ENCODE results near the gene SFTPA2.
"Not testable (repeated sequence)": the region's sequence is repeated elsewhere in the genome, so short reads cannot be mapped to it uniquely, and the experiment has no call there.

DNA sequence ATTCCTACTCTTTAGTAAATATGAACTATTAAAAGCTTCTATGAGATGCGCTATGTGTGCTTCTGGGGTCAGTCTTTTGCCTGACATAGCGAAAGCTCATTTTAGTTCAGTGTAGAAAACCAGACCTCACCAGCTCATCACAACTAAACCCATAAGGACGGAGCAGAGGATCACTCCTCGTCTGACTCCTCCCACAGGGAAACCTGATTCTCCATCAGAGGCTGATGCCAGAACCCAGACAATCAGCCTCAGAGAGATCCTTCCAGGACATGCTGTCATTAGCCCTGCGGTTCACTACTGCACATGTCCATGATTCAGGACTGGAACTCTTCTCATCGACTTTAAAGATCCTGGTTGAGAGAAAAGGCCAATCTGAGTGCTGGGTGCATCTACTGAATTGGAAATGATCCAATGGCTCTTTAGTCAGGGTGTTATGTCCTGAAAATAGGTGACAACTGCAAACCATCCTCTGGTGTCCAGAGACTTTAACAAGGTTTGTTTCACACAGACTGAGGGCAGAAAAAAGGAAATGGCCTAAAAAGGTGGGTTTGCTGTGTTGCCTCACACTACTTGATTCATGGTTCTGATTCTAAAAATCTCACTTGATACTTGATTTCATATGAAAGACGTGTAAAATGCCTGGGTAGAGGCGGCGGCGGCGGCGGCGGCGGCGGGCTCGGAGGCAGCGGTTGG, 48.2 kb downstream of the SFTPA2 start, which contains the start of gene EIF5AL1:
- TF ChIP-seq, protein P1, sequence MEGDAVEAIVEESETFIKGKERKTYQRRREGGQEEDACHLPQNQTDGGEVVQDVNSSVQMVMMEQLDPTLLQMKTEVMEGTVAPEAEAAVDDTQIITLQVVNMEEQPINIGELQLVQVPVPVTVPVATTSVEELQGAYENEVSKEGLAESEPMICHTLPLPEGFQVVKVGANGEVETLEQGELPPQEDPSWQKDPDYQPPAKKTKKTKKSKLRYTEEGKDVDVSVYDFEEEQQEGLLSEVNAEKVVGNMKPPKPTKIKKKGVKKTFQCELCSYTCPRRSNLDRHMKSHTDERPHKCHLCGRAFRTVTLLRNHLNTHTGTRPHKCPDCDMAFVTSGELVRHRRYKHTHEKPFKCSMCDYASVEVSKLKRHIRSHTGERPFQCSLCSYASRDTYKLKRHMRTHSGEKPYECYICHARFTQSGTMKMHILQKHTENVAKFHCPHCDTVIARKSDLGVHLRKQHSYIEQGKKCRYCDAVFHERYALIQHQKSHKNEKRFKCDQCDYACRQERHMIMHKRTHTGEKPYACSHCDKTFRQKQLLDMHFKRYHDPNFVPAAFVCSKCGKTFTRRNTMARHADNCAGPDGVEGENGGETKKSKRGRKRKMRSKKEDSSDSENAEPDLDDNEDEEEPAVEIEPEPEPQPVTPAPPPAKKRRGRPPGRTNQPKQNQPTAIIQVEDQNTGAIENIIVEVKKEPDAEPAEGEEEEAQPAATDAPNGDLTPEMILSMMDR (IDR thresholded peaks at IDR 0.05; ENCODE audit: low read depth, low read length), result not testable (repeated sequence)
- TF ChIP-seq EZH2phosphoT487 (IDR thresholded peaks at IDR 0.05; ENCODE audit: low read depth), result not testable (repeated sequence)

Data from OCI-LY3 (cell line).